IMR-90 (cell line): ENCODE results near the gene MRAP. TPM values are rescaled to one million over a fixed set of nuclear protein-coding genes. Genes with fewer than 3 reads are reported as not detected.
A peak's percentile ranks its signal among the peaks of the same experiment; 100 is the strongest.

Experiments
- ATAC-seq: fragments of 200-7000 bp; cut with Tn5 transposase; 2 replicates; pipeline ENCODE4 v1.9.1; 2020; ENCODE audit warnings: low read depth, mild to moderate bottlenecking, moderate library complexity
- BruUV-seq: library from RNA; stranded (reverse); fragments of 400-500 nt; replicated peaks from 2 replicates; lab custom pipeline; 2021; lab: Mats Ljungman, UMichigan
- CTCF ChIA-PET: fragments of 300-600 bp; formaldehyde crosslinking; extraction: SDS; loops from one replicate; lab custom pipeline; 2021; ENCODE audit warnings: antibody characterized with exemption; lab: Yijun Ruan, JAX
- POLR2A ChIA-PET: fragments of 300-600 bp; sonication (Branson Sonifier 250); formaldehyde crosslinking; loops from one replicate; lab custom pipeline; 2022; ENCODE audit warnings: antibody characterized with exemption; ENCODE audit not compliant: unreplicated experiment; lab: Charles Lee
- DNase-seq: peaks from one replicate; pipeline ENCODE4 v3.0.0; 2013
- H2AFZ ChIP-seq: replicated peaks from 2 replicates; pipeline ENCODE3; 2013; ENCODE audit warnings: low read length, mild to moderate bottlenecking; ENCODE audit not compliant: poor library complexity
- H2AK5ac ChIP-seq: 2 replicates; pipeline ENCODE4 v1.6.1; 2013; ENCODE audit warnings: low read depth, low read length, inconsistent platforms
- H2AK9ac ChIP-seq: replicated peaks from 2 replicates; pipeline ENCODE3; 2013; ENCODE audit warnings: mild to moderate bottlenecking, low read depth, low read length, moderate library complexity; ENCODE audit not compliant: poor library complexity
- H2BK120ac ChIP-seq: 2 replicates; pipeline ENCODE4 v1.6.1; 2013; ENCODE audit warnings: low read depth, low read length, inconsistent platforms
- H2BK15ac ChIP-seq: 3 replicates; pipeline ENCODE4 v1.6.1; 2013; ENCODE audit warnings: low read depth, low read length, inconsistent platforms
- H2BK20ac ChIP-seq: 2 replicates; pipeline ENCODE4 v1.6.1; 2013; ENCODE audit warnings: low read depth, mild to moderate bottlenecking, inconsistent platforms, low read length, moderate library complexity
- H2BK5ac ChIP-seq: 2 replicates; pipeline ENCODE4 v1.6.1; 2013; ENCODE audit warnings: mild to moderate bottlenecking, low read depth, low read length, inconsistent platforms; ENCODE audit not compliant: poor library complexity, severe bottlenecking
- H3K14ac ChIP-seq: replicated peaks from 2 replicates; pipeline ENCODE4 v1.6.1; 2013; ENCODE audit warnings: low read depth, low read length, inconsistent platforms
- H3K18ac ChIP-seq: 2 replicates; pipeline ENCODE4 v1.6.1; 2013; ENCODE audit warnings: low read depth, low read length, control low read depth
- H3K23ac ChIP-seq: 2 replicates; pipeline ENCODE4 v1.6.1; 2013; ENCODE audit warnings: low read depth, low read length, inconsistent platforms
- H3K27ac ChIP-seq: 2 replicates; pipeline ENCODE4 v1.5.1; 2013; ENCODE audit warnings: mild to moderate bottlenecking, control low read depth, low read length; ENCODE audit not compliant: insufficient read depth
- H3K27me3 ChIP-seq: 2 replicates; pipeline ENCODE4 v1.6.1; 2013; ENCODE audit warnings: low read length; ENCODE audit not compliant: control insufficient read depth, insufficient read depth
- H3K36me3 ChIP-seq: 2 replicates; pipeline ENCODE4 v1.6.1; 2013; ENCODE audit warnings: low read length, mixed read lengths; ENCODE audit not compliant: control insufficient read depth, insufficient read depth
- H3K4ac ChIP-seq: 2 replicates; pipeline ENCODE4 v1.6.1; 2013; ENCODE audit warnings: low read depth, low read length, inconsistent platforms
- H3K4me1 ChIP-seq: 2 replicates; pipeline ENCODE4 v1.6.1; 2013; ENCODE audit warnings: low read length, mixed read lengths; ENCODE audit not compliant: control insufficient read depth, insufficient read depth
- H3K4me2 ChIP-seq: 2 replicates; pipeline ENCODE4 v1.6.1; 2013; ENCODE audit warnings: low read depth, mild to moderate bottlenecking, control low read depth, low read length, moderate library complexity
- H3K4me3 ChIP-seq: 2 replicates; pipeline ENCODE4 v1.5.1; 2013; ENCODE audit warnings: low read depth, mild to moderate bottlenecking, control low read depth, low read length, moderate library complexity; ENCODE audit not compliant: insufficient read depth
- H3K56ac ChIP-seq: 2 replicates; pipeline ENCODE4 v1.6.1; 2013; ENCODE audit warnings: low read length, inconsistent platforms; ENCODE audit not compliant: insufficient read depth; ENCODE audit errors: extremely low read depth
- H3K79me1 ChIP-seq, 2 experiments: 2 replicates each; pipeline ENCODE4 v1.6.1; 2013; ENCODE audit warnings: low read length in 2 of 2, inconsistent platforms in 1 of 2, low read depth in 1 of 2
- H3K9ac ChIP-seq: 2 replicates; pipeline ENCODE4 v1.6.1; 2013; ENCODE audit warnings: low read depth, low read length, control low read depth
- H3K9me1 ChIP-seq: 2 replicates; pipeline ENCODE4 v1.6.1; 2013; ENCODE audit warnings: low read length, inconsistent platforms; ENCODE audit not compliant: insufficient read depth
- H3K9me3 ChIP-seq: 2 replicates; pipeline ENCODE4 v1.6.1; 2013; ENCODE audit warnings: low read length; ENCODE audit not compliant: control insufficient read depth, insufficient read depth
- H4K20me1 ChIP-seq: 2 replicates; pipeline ENCODE4 v1.6.1; 2013; ENCODE audit warnings: low read length, inconsistent platforms; ENCODE audit not compliant: insufficient read depth
- H4K5ac ChIP-seq: 2 replicates; pipeline ENCODE4 v1.6.1; 2013; ENCODE audit warnings: mild to moderate bottlenecking, low read depth, low read length, control low read depth
- H4K8ac ChIP-seq, 2 experiments: 2 replicates each; pipeline ENCODE4 v1.6.1; 2013; ENCODE audit warnings: low read depth in 2 of 2, low read length in 2 of 2, control low read depth in 1 of 2, inconsistent platforms in 1 of 2
- H4K91ac ChIP-seq: 2 replicates; pipeline ENCODE4 v1.6.1; 2013; ENCODE audit warnings: low read depth, low read length, inconsistent platforms; ENCODE audit not compliant: insufficient read depth
- CHD1 ChIP-seq: IDR thresholded peaks from 2 replicates; pipeline ENCODE4 v1.6.1; 2012; ENCODE audit warnings: low read depth, low read length, improper control_type of control experiment
- CTCF ChIP-seq: conservative IDR thresholded peaks from 2 replicates; pipeline ENCODE4 v1.5.1; 2012; ENCODE audit warnings: mild to moderate bottlenecking, low read depth, low read length, improper control_type of control experiment
- ELK1 ChIP-seq: fragments of 150-350 bp; IDR thresholded peaks from 2 replicates; pipeline ENCODE4 v1.6.1; 2016; ENCODE audit warnings: low read depth, mild to moderate bottlenecking, low read length, moderate library complexity, borderline replicate concordance
- FOS ChIP-seq: fragments of 150-350 bp; IDR thresholded peaks from 2 replicates; pipeline ENCODE4 v1.6.1; 2016; ENCODE audit warnings: low read depth, low read length
- WGBS, 2 experiments: methylation state at CpG; one replicate each; pipeline versions ENCODE4 v1.1.5 to v1.1.7; 2013; ENCODE audit warnings: missing lambda C conversion rate in 2 of 2; ENCODE audit not compliant: insufficient read length in 1 of 2; ENCODE audit errors: extremely low coverage in 2 of 2; 5-methylcytosine and 5-hydroxymethylcytosine counted together
- dilution Hi-C: fragments of 300-500 bp; cut with HindIII; formaldehyde crosslinking; loops from one replicate; pipeline ENCODE4 v1.14.3; 2018; ENCODE audit warnings: low sequenced_read_pairs; ENCODE audit not compliant: unreplicated experiment
- in situ Hi-C: fragments of 300-500 bp; cut with MboI; formaldehyde crosslinking; loops from 3 replicates; pipeline ENCODE4 v1.14.3; 2019; ENCODE audit warnings: low sequenced_read_pairs, inconsistent platforms, mixed read lengths
- intact Hi-C: fragments of 100-400 bp; cut with micrococcal nuclease; formaldehyde crosslinking; loops from 2 replicates; pipeline ENCODE4 v1.10.0; 2022
- polyA plus RNA-seq, 3 experiments: library from polyadenylated mRNA; depleted of rRNA; stranded (reverse); fragments of >200 nt; gene quantifications; 2 replicates each; pipeline ENCODE4 v1.2.3, GENCODE V29; 2012; ENCODE audit warnings: low replicate concordance in 1 of 3
- total RNA-seq: library from RNA; depleted of rRNA; stranded (reverse); fragments of >200 nt; gene quantifications from 2 replicates; pipeline ENCODE4 v1.2.3, GENCODE V29; 2012

The MRAP gene
- total and polyA plus RNA-seq, 2 of the 4 experiments (the other 2 are of a cell fraction): not detected

- Histone ChIP-seq H2AFZ (peak overlapping the region; percentile 34), H3K14ac (no peak overlapping the region), H2AK9ac (no peak overlapping the region), H3K9me3 (no peaks in the 10 kb centered on the region), H2BK5ac (no peak overlapping the region), H4K5ac (no peak overlapping the region), H3K79me1 (0 out of 4 replicates have a peak, but pooled peaks cover 0 to 4% of the 10 kb centered on the region in 2 experiments), H3K4ac (no peak overlapping the region), H3K4me3 (no peak overlapping the region), H2AK5ac (no peak overlapping the region), H3K4me2 (no peak overlapping the region), H3K27ac (no peak overlapping the region), H3K27me3 (no peaks in the 10 kb centered on the region), H4K8ac (no peak overlapping the region), H3K23ac (no peak overlapping the region), H2BK120ac (no peak overlapping the region), H3K18ac (no peak overlapping the region), H4K20me1 (no peaks in the 10 kb centered on the region), H3K56ac (no peak overlapping the region), H3K4me1 (peaks cover 2% of the 10 kb centered on the region; the same call in 1 of the 2 replicates), H4K91ac (no peak overlapping the region), H2BK15ac (no peak overlapping the region), H3K36me3 (peaks cover 4% of the 10 kb centered on the region), H3K9ac (no peak overlapping the region), H3K9me1 (peaks cover 4% of the 10 kb centered on the region), H2BK20ac (no peak overlapping the region)
- intact Hi-C loops: no loop called here
- dilution Hi-C loops: no loop called here
- DNase-seq (no peak), ATAC-seq (peak; percentile 10; the same call in 1 of the 2 replicates)
- ChIA-PET CTCF (no interaction called here), POLR2A (no interaction called here)
- WGBS, 2 experiments: 77% methylated on average over 3 of the region's 22 CpGs; no CpG with 5 or more reads in 1 of the 2 experiments
- in situ Hi-C loops: no loop called here
- TF ChIP-seq CHD1 (no peak), FOS (no peak), ELK1 (no peak), CTCF (0 out of 2 replicates have a peak, but pooled peaks have one; percentile 12)
- no TSS peak for BruUV-seq
Observed at GRCh38 chr21:32306021-32306780, 7.5 kb downstream of the MRAP start.
